Coronary artery (tissue), 2 donors: Measurements from ENCODE around the gene ARHGEF11.

Experiments used
- DNase-seq: peaks from one replicate; pipeline ENCODE4 v3.0.0-alpha.2; 2017; ENCODE audit warnings: low spot score
- H3K27ac ChIP-seq, 2 donors: fragments of 200-600 bp; sonication (generic); one replicate each; pipeline ENCODE4 v1.5.1; 2016 to 2019
- H3K4me3 ChIP-seq: fragments of 200-600 bp; sonication (generic); 2 replicates; pipeline ENCODE4 v1.5.1; 2016; ENCODE audit warnings: mild to moderate bottlenecking, moderate library complexity
- TF ChIP-seq, protein P1 (sequence below): fragments of 200-600 bp; sonication (generic); IDR thresholded peaks from one replicate; pipeline ENCODE4 v1.5.1; 2019; ENCODE audit warnings: antibody characterized with exemption

The ARHGEF11 gene

GRCh38 chr1:157034137-157034800, 11.3 kb downstream of the ARHGEF11 start:
- Histone ChIP-seq H3K4me3 (no peak overlapping the region), H3K27ac (no peak overlapping the region)
- no peak for DNase-seq
- TF ChIP-seq, protein P1, sequence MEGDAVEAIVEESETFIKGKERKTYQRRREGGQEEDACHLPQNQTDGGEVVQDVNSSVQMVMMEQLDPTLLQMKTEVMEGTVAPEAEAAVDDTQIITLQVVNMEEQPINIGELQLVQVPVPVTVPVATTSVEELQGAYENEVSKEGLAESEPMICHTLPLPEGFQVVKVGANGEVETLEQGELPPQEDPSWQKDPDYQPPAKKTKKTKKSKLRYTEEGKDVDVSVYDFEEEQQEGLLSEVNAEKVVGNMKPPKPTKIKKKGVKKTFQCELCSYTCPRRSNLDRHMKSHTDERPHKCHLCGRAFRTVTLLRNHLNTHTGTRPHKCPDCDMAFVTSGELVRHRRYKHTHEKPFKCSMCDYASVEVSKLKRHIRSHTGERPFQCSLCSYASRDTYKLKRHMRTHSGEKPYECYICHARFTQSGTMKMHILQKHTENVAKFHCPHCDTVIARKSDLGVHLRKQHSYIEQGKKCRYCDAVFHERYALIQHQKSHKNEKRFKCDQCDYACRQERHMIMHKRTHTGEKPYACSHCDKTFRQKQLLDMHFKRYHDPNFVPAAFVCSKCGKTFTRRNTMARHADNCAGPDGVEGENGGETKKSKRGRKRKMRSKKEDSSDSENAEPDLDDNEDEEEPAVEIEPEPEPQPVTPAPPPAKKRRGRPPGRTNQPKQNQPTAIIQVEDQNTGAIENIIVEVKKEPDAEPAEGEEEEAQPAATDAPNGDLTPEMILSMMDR: no peak

GRCh38 chr1:157033357-157033876, 12.1 kb downstream of the ARHGEF11 start:
- Histone ChIP-seq H3K4me3 (no peak overlapping the region), H3K27ac (no peak overlapping the region)
- TF ChIP-seq, protein P1: no peak
- no peak for DNase-seq

DNA sequence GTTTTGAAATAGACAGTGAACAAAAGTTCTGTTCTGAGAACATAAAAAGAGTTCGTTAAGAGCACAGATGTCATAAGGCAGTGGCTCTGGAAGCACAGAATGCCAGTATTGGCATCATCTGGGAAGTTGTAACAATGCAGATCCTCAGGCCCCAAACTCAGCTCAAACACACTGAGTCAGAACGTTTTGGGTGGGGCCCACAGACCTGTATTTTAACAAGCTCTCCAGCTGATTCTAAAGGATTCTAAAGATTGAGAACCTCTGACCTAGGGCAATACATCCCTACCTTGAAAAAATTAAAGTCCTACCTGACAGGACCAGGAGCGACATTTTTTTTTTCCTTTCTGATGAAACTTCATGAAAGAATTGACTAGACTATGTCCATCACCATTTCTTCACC, 13.2 kb downstream of the ARHGEF11 start:
- DNase-seq: no peak
- TF ChIP-seq, protein P1: no peak
- Histone ChIP-seq H3K4me3 (no peak overlapping the region), H3K27ac (no peak overlapping the region)

- Histone ChIP-seq H3K4me3 (no peak overlapping the region), H3K27ac (no peak overlapping the region)
- DNase-seq: no peak
- TF ChIP-seq, protein P1: no peak
These were observed 14.8 kb downstream of the ARHGEF11 start for GRCh38 chr1:157030728-157031127.

DNA sequence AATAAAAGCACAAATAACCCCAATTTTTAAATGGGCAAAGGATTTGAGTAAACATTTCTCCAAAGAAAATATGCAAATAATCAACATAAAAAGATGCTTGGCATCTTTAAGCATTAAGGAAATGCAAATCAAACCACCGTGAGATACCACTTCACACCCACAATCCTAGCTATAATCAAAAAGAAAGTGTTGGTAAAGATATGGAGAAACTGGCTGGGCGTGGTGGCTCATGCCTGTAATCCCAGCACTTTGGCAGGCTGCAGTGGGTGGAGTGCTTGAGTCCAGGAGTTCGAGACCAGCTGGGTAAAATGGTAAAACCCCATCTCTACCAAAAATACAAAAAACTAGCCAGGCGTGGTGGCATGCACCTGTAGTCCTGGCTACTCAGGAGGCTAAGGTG, 16.9 kb downstream of the ARHGEF11 start:
- TF ChIP-seq, protein P1: no peak
- no peak for DNase-seq
- Histone ChIP-seq H3K4me3 (no peak overlapping the region), H3K27ac (no peak overlapping the region)

DNA sequence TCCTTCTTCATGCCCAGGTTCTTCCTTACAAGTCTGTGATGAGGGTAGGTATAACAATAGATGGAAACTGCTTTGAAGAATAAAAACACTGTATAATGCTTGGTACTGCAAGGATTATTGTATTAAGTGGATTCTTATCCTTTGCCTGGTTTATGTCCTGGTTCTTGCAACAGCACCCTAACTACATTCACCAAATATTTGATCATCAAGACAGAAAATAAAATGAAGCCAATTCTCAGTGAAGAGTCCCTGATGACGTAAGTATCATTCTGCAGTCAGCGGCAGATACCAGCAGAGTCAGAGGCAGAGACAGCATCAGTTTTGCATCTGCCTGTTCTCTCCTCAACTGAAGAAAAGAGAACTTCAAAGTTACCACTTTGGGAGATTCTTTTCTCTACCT, 19.7 kb downstream of the ARHGEF11 start:
- Histone ChIP-seq H3K27ac (no peak overlapping the region), H3K4me3 (no peak overlapping the region)
- no peak for DNase-seq
- TF ChIP-seq, protein P1: no peak

GRCh38 chr1:157025385-157025784, 20.2 kb downstream of the ARHGEF11 start:
- TF ChIP-seq, protein P1: no peak
- DNase-seq: no peak
- no peak overlapping the region for H3K27ac ChIP-seq
- H3K4me3 ChIP-seq: no peak overlapping the region
